Measurements from ENCODE around the gene POLR1A. TPM values are rescaled to one million over a fixed set of nuclear protein-coding genes. Genes with fewer than 3 reads are reported as not detected.

The POLR1A gene
- total RNA-seq, 1 donor from 2014 or later: 23.8 TPM

DNA sequence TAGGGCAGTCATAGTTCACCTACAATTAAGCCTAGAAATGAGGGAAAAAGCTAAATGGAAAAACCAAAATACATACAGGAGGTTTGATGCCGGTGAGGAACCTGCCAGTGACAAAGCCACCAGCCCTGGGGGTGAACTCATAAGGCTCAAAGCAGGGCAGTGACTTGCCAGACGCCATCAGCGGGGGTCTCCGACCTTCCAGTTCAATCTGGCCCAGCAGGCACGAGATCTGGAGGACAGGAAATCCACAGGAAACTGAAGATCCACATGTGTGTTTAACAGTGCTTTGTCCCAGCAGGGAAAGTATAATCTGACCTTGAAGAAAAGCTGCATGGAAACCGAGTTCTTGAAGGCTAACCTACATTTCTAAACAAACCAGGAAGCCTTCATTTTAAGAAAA, 60.1 kb downstream of the POLR1A start:
- TF ChIP-seq EZH2 (IDR thresholded peaks at IDR 0.05) (no peak), EZH2phosphoT487 (IDR thresholded peaks at IDR 0.05) (no peak)
- TF ChIP-seq, protein P1, sequence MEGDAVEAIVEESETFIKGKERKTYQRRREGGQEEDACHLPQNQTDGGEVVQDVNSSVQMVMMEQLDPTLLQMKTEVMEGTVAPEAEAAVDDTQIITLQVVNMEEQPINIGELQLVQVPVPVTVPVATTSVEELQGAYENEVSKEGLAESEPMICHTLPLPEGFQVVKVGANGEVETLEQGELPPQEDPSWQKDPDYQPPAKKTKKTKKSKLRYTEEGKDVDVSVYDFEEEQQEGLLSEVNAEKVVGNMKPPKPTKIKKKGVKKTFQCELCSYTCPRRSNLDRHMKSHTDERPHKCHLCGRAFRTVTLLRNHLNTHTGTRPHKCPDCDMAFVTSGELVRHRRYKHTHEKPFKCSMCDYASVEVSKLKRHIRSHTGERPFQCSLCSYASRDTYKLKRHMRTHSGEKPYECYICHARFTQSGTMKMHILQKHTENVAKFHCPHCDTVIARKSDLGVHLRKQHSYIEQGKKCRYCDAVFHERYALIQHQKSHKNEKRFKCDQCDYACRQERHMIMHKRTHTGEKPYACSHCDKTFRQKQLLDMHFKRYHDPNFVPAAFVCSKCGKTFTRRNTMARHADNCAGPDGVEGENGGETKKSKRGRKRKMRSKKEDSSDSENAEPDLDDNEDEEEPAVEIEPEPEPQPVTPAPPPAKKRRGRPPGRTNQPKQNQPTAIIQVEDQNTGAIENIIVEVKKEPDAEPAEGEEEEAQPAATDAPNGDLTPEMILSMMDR (IDR thresholded peaks at IDR 0.05): no peak
- Histone ChIP-seq H3F3A (ENCODE audit: low read depth) (no peaks in the 10 kb centered on the region), H3K27ac (no peak overlapping the region), H3K9me3 (ENCODE audit: low read depth) (no peaks in the 10 kb centered on the region), H2AFZ (replicated peaks) (no peak overlapping the region), H3K4me1 (no peaks in the 10 kb centered on the region), H3K4me2 (no peak overlapping the region), H3K79me2 (ENCODE audit: low read depth) (no peaks in the 10 kb centered on the region), H3K36me3 (peaks cover 3% of the 10 kb centered on the region), H3K4me3 (no peak overlapping the region), H3K9ac (no peak overlapping the region), H3K27me3 (no peaks in the 10 kb centered on the region), H4K20me1 (ENCODE audit: low read depth) (no peaks in the 10 kb centered on the region)
- H3K4me3 Mint-ChIP-seq: no peak overlapping the region
- H3K4me1 Mint-ChIP-seq: no peaks in the 10 kb centered on the region
- no peak for DNase-seq (ENCODE audit: low spot score)
- H3K27ac Mint-ChIP-seq: no peak overlapping the region
- H3K36me3 Mint-ChIP-seq: peaks cover 37% of the 10 kb centered on the region
- H3K27me3 Mint-ChIP-seq (ENCODE audit: insufficient read depth, low read depth): peaks cover 4% of the 10 kb centered on the region
- no peaks in the 10 kb centered on the region for H3K9me3 Mint-ChIP-seq

DNA sequence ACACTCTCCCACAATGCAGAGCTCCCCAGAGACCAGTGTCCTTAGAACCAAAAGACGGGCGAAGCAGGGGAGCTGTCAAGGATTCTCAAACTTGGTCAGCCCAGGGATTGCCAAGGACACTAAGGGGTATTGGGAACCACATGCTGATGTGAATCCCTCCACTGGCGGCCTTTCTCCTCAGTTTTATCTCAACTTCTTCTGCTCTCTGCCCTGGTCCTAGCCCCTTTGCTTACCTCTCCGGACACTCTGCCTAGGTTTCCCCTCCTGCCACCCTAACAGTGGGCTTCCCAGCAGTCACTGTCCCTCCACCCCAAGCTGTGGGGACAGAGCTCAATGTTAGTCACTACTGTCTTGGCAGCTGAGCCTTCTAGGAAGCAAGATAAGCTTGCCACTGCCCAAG, 61.1 kb downstream of the POLR1A start:
- Histone ChIP-seq H3K9ac (no peak overlapping the region), H3F3A (ENCODE audit: low read depth) (no peaks in the 10 kb centered on the region), H3K4me1 (no peaks in the 10 kb centered on the region), H3K4me3 (no peak overlapping the region), H3K79me2 (ENCODE audit: low read depth) (no peaks in the 10 kb centered on the region), H2AFZ (replicated peaks) (no peak overlapping the region), H3K27ac (no peak overlapping the region), H3K9me3 (ENCODE audit: low read depth) (no peaks in the 10 kb centered on the region), H3K36me3 (peaks cover 3% of the 10 kb centered on the region), H4K20me1 (ENCODE audit: low read depth) (no peaks in the 10 kb centered on the region), H3K27me3 (no peaks in the 10 kb centered on the region), H3K4me2 (no peak overlapping the region)
- H3K27me3 Mint-ChIP-seq (ENCODE audit: insufficient read depth, low read depth): peaks cover 4% of the 10 kb centered on the region
- no peak for TF ChIP-seq EZH2 (IDR thresholded peaks at IDR 0.05)
- no peak for TF ChIP-seq EZH2phosphoT487 (IDR thresholded peaks at IDR 0.05)
- TF ChIP-seq, protein P1 (IDR thresholded peaks at IDR 0.05): no peak
- H3K27ac Mint-ChIP-seq: peak overlapping the region; percentile 63
- no peak overlapping the region for H3K4me3 Mint-ChIP-seq
- no peaks in the 10 kb centered on the region for H3K4me1 Mint-ChIP-seq
- H3K36me3 Mint-ChIP-seq: peaks cover 38% of the 10 kb centered on the region
- no peaks in the 10 kb centered on the region for H3K9me3 Mint-ChIP-seq
- DNase-seq (ENCODE audit: low spot score): no peak

DNA sequence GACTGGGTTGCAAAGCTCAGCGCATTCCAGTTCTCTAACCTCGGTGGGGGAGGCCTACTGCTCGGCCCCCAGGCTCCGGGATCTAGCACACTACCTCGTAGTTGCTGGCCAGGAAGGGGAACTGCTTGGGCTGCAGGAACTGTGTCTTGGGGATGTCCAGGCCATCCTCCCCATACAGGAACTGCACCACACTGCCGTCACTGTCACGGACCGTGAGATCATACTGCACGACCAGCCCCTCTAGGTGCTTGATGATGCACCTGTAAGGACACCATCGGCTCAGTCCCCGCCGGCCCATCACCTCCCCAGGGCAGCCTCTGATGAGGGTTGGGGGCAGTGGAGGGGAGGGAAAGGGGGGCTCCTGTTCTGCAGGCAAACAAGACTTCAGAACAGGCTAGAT, 61.6 kb downstream of the POLR1A start:
- H3K79me2 ChIP-seq (ENCODE audit: low read depth): no peaks in the 10 kb centered on the region
- no peak overlapping the region for H3K4me2 ChIP-seq
- Mint-ChIP-seq H3K27me3 (ENCODE audit: insufficient read depth, low read depth) (peaks cover 6% of the 10 kb centered on the region), H3K4me3 (no peak overlapping the region), H3K4me1 (no peaks in the 10 kb centered on the region), H3K36me3 (peaks cover 40% of the 10 kb centered on the region), H3K27ac (no peak overlapping the region), H3K9me3 (no peaks in the 10 kb centered on the region)
- H3K9ac ChIP-seq: no peak overlapping the region
- H3K4me3 ChIP-seq: no peak overlapping the region
- TF ChIP-seq, protein P1 (IDR thresholded peaks at IDR 0.05): no peak
- TF ChIP-seq EZH2phosphoT487 (IDR thresholded peaks at IDR 0.05) (no peak), EZH2 (IDR thresholded peaks at IDR 0.05) (no peak)
- peaks cover 3% of the 10 kb centered on the region for H3K36me3 ChIP-seq
- H3K27me3 ChIP-seq: no peaks in the 10 kb centered on the region
- H2AFZ ChIP-seq (replicated peaks): no peak overlapping the region
- H4K20me1 ChIP-seq (ENCODE audit: low read depth): no peaks in the 10 kb centered on the region
- H3K27ac ChIP-seq: no peak overlapping the region
- DNase-seq (ENCODE audit: low spot score): no peak
- H3F3A ChIP-seq (ENCODE audit: low read depth): no peaks in the 10 kb centered on the region
- H3K9me3 ChIP-seq (ENCODE audit: low read depth): no peaks in the 10 kb centered on the region
- no peaks in the 10 kb centered on the region for H3K4me1 ChIP-seq
